BJ (cell line): Measurements from ENCODE around the gene MCHR2. TPM values are rescaled to one million over a fixed set of nuclear protein-coding genes. Genes with fewer than 3 reads are reported as not detected.

ENCODE experiments used
- CTCF ChIA-PET: fragments of 350-600 bp; formaldehyde crosslinking; extraction: SDS; loops from one replicate; lab custom pipeline; 2021; ENCODE audit warnings: antibody characterized with exemption, inconsistent platforms; lab: Yijun Ruan, JAX
- POLR2A ChIA-PET: fragments of 300-600 bp; sonication (Branson Sonifier 250); formaldehyde crosslinking; extraction: SDS; loops from one replicate; lab custom pipeline; 2021; ENCODE audit warnings: antibody characterized with exemption; lab: Charles Lee
- DNase-seq: peaks from one replicate; pipeline ENCODE4 v3.0.0-alpha.2; 2011; ENCODE audit warnings: low read depth
- H3K27me3 ChIP-seq: 2 replicates; pipeline ENCODE4 v1.6.0; 2011; ENCODE audit warnings: low read length; ENCODE audit not compliant: control insufficient read depth, insufficient read depth
- H3K36me3 ChIP-seq: 2 replicates; pipeline ENCODE4 v1.5.1; 2011; ENCODE audit warnings: low read length; ENCODE audit not compliant: control insufficient read depth, insufficient read depth
- H3K4me3 ChIP-seq: 2 replicates; pipeline ENCODE4 v1.5.1; 2011; ENCODE audit warnings: low read depth, mild to moderate bottlenecking, control low read depth, low read length
- CTCF ChIP-seq: IDR thresholded peaks from 2 replicates; pipeline ENCODE4 v1.5.1; 2011; ENCODE audit warnings: low read depth, mild to moderate bottlenecking, control low read depth, inconsistent platforms, low read length, moderate library complexity; ENCODE audit not compliant: insufficient read depth
- polyA plus RNA-seq: library from polyadenylated mRNA; depleted of rRNA; stranded (reverse); fragments of >200 nt; gene quantifications from 2 replicates; pipeline ENCODE4 v1.2.3, GENCODE V29; 2011

The MCHR2 gene
- polyA plus RNA-seq, 1 experiment = not detected

DNA sequence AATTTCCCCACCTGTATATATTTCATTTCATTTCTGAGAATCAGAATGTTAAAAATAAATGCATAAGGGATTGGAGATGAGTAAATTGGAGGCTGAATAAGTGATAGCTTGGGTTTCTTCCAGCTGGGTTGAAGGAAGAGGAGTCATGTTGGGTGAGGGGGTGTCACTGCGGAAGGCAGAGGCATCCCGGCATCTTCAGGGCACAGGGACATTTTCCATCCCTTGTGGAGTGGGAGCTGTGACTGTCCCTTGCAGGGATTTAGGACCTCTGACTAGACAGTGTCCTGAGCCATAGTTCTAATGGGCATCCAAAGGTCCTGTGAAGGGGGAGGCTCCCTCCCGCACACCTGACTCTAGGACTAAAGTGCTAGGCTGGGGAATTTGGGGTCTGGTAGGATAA, 2.1 kb downstream of the MCHR2 start:
- DNase-seq = no peak
- Histone ChIP-seq H3K4me3 (no peak overlapping the region), H3K27me3 (no peaks in the 10 kb centered on the region), H3K36me3 (no peaks in the 10 kb centered on the region)
- no peak for TF ChIP-seq CTCF
- POLR2A ChIA-PET = no interaction called here
- CTCF ChIA-PET = interaction anchor here (0.7 kb wide), 1 partner anchor 109 kb away, joined by 4 read pairs; no protein-coding TSS in a partner anchor

DNA sequence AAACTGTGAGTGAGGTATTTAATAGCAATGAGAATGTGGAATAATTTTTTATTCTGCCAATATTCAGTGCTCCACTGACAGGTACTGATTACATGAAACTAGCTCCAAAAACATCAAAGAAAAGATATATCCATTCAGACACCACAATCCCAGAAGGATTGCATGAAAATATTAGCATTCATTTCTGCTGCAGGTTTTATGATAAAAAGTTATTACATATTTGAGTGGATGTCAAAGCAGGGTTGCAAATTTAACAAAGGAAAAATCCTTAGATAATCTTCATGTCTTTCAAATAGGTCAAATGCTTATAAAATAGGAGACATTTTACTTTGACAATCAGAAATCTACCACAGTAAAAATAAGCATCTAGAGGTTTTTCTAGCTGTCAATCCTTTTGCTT, 13.3 kb downstream of the MCHR2 start:
- H3K4me3 ChIP-seq = no peak overlapping the region
- POLR2A ChIA-PET = no interaction called here
- CTCF ChIA-PET = interaction anchor here (1.5 kb wide), 1 partner anchor 9 kb away, joined by 3 read pairs; no protein-coding TSS in a partner anchor
- TF ChIP-seq CTCF = no peak
- no peaks in the 10 kb centered on the region for H3K36me3 ChIP-seq
- H3K27me3 ChIP-seq = no peaks in the 10 kb centered on the region
- no peak for DNase-seq

- POLR2A ChIA-PET = no interaction called here
- Histone ChIP-seq H3K4me3 (no peak overlapping the region), H3K36me3 (no peaks in the 10 kb centered on the region), H3K27me3 (no peaks in the 10 kb centered on the region)
- CTCF ChIA-PET = no interaction called here
- no peak for TF ChIP-seq CTCF
- DNase-seq = no peak
Measured at GRCh38 chr6:99979953-99980352, 14.1 kb downstream of the MCHR2 start.

- H3K27me3 ChIP-seq = no peaks in the 10 kb centered on the region
- H3K4me3 ChIP-seq = no peak overlapping the region
- CTCF ChIA-PET = interaction anchor here (1.0 kb wide), 1 partner anchor 140 kb away, joined by 3 read pairs; no protein-coding TSS in a partner anchor
- no peak for TF ChIP-seq CTCF
- POLR2A ChIA-PET = no interaction called here
- H3K36me3 ChIP-seq = no peaks in the 10 kb centered on the region
- DNase-seq = no peak
Measured at GRCh38 chr6:99967052-99967451, 27.0 kb downstream of the MCHR2 start.

- POLR2A ChIA-PET = interaction anchor here (0.6 kb wide), 1 partner anchor 8 kb away, joined by 6 read pairs; no protein-coding TSS in a partner anchor
- CTCF ChIA-PET = no interaction called here
- TF ChIP-seq CTCF = no peak
Measured at GRCh38 chr6:99960027-99960426, 34.0 kb downstream of the MCHR2 start.

More at GRCh38 chr6:99960027-99960426, 34.0 kb downstream of the MCHR2 start:
- no peak for DNase-seq
- Histone ChIP-seq H3K27me3 (no peaks in the 10 kb centered on the region), H3K36me3 (no peaks in the 10 kb centered on the region), H3K4me3 (no peak overlapping the region)
